ENCODE data around the gene TRIM31.
A peak's percentile ranks its signal among the peaks of the same experiment; 100 is the strongest.

Gene TRIM31

GRCh38 chr6:30074331-30075093 lies 38.4 kb downstream of the TRIM31 start:
- no peak for DNase-seq

DNA sequence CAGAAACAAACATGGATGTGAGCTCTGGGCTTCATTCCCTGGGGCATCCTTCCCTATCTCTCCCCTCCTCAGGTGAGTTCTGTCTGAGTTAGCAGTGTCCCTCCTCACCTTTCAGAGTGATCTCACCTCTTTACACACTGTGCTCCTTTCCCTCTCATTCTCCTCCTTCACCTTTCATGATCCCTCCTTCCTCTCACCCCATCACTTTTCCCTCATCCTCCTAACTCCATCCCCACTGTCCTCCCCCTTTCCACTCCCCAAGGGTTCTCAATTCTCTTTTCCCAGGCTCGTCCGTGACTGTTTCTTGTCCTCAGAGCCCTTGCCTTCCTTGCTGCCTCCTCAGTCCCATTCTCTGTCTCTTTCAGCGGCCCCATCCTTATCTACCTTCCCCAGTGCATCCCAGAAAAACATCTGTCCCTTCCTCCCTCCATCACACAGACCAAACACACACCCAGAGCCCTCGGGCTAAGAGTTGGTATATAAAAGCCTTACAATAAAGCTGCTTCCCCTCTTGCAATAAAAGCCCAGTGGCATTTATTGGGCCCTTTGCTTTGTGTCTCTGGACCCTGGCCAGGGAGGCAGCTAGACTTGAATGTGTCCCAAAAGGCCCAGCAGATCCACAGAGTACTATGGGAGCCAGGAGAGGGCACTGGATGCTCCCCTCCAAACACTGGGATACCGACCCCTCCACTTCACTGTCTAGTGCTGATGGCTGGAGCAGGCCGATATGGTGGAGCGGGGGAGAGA lies 39.2 kb downstream of the TRIM31 start:
- no peak for DNase-seq

DNA sequence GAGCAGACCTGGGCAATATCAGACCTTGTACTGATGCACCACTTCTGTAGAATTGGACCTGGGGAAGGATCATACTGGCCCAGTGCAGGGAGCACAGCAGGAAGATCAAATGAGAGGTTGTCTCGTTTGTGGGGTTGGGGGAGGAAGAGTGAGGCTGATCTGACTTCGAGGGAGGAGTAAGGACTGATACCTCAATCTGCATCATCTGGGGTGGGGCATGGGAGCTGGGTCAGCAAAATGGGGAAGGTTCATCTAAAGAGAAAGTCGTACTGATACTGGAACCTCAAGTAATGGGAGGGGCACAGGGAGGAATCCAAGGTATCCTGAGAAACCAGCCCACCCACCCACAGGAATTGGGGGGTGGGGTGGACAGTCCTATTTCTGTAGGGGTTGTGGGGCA lies 41.0 kb downstream of the TRIM31 start:
- no peak for DNase-seq

- DNase-seq = no peak
Measured at GRCh38 chr6:30071081-30071818, 41.6 kb downstream of the TRIM31 start.

GRCh38 chr6:30067460-30068139 lies 45.3 kb downstream of the TRIM31 start:
- no peak for DNase-seq

GRCh38 chr6:30066577-30067459 lies 46.1 kb downstream of the TRIM31 start, which contains the start of gene PPP1R11:
TSS of gene PPP1R11 (plus strand) at chr6:30067198. CDS start at chr6:30067411, 213 bp downstream.
- peak; percentile 99 for DNase-seq

- no peak for DNase-seq
Measured at GRCh38 chr6:30066082-30066481, 46.8 kb downstream of the TRIM31 start.

DNA sequence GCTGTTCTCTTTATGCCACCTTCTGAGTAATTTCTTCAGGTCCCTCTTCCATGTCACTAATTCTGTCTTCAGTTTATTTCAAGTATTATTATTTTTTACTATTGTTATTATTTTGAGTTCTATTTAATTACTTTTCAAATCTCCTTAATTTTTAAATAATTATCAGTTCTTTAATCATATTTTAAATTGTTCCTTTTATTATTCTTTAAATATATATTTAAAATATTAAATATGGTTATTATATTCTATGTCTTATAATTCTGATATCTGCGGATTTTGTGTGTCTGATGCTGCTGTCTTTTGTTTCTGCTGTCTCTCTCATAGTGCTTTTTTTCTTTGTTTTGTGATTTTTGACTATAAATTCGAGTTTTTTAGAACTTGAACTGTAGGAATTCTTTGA lies 49.6 kb downstream of the TRIM31 start:
- DNase-seq = no peak

DNA sequence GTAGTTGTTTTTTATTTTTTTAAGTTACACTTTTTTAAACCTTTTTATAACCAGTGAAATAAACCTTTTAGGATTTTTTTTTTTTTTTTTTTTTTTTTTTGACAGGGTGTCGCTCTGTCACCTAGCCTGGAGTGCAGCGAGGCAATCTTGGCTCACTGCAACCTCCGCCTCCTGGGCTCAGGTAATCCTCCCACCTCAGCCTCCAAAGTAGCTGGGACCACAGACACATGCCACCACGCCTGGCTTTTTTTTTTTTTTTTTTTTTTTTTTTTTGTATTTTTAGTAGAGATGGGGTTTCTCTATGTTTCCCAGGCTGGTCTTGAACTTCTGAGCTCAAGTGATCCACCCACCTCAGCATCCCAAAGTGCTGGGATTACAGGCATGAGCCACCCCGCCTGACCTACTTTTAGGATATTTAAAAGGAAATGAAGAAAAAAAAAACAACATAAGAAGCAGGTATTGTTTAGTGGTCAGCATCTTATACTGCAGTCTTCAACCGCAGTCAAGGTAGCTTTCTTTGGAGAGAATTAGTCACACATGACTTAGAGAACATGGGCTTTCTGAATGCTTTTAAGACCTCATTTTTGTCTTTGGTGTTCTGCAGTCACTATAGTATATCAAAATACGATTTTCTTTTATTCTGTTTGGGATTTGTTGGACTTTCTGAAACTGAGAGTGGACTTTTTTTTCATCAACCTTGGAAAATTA lies 50.3 kb downstream of the TRIM31 start:
- DNase-seq = no peak

DNA sequence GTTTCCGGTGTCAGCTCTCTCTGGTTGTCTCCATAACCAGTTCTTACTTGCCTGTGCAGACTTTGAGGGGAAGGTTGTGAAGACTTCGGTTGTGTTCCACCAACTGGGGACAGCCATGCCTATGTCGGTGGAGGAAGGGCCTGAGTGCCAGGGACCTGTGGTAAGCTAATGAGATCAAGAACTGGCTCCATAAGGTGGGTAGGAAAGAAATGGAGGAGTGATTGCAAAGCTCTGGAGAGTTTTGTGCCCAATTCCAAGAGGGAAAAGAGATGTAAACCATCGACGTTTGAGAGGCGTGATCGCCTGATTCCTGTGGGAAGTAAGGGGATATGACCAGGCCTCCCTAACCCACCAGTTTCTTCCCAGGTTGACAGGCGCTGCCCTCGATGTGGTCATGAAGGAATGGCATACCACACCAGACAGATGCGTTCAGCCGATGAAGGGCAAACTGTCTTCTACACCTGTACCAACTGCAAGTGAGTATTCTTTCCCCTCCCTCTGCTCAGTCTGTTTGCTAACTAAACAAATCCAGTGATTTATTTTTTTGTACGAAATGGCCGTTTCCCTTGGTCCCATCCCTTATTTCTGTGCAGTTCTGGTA lies 50.9 kb downstream of the TRIM31 start:
- no peak for DNase-seq

- DNase-seq = peak; percentile 79
Measured at GRCh38 chr6:30061092-30061857, 51.6 kb downstream of the TRIM31 start, which contains the start of gene POLR1H. TSS of gene POLR1H (plus strand) at chr6:30061265. CDS start at chr6:30061525, 260 bp downstream.

DNA sequence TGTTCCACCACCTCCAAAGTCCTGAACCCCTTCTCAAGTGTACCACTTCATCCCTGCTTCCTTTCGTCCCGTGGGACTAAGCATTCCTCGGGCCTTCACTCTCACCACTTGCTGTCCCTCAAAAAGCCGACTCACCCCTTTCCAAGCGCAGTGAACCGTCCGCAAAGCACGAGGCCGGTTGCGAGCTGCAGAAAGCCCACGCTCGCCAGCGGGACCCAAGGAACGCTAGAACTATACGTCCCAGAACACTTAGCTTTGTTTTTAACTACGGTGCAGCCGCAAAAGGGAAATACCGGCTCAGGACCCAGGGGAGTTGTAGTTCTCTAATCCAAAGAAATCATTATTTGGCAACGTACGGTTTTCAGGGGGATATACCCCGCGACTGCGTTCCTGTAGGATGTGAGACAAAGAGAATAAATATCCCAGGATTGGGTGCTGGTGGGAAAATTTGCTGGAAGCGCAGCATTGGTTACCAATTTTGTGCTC lies 52.2 kb downstream of the TRIM31 start:
- no peak for DNase-seq

GRCh38 chr6:30055513-30055912 lies 57.4 kb downstream of the TRIM31 start:
- DNase-seq = no peak

DNA sequence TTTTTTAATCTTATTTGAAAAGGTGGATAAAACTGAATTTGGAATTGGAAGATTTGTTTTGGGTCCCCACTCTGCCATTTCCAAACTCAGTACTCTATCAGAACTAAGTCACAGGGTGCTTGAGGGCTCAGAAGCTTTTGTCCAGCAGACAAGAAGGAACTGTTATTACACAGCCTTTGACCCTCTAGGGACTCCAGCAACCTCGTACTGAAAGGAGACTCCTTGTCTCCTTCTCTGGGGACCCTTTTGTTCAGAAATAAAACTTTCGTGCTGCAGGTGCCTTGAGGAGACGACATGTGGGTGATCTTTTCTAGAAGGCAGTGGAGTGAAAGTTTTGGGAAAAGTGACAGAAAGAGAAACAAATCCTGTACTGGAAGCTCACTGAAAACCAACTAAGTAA lies 59.2 kb downstream of the TRIM31 start:
- no peak for DNase-seq
